WTC11 (cell line): Measurements from ENCODE around the gene ZBTB7C. TPM values are rescaled to one million over a fixed set of nuclear protein-coding genes. Genes with fewer than 3 reads are reported as not detected.

Experiments used
- ATAC-seq: fragments of 200-7000 bp; cut with Tn5 transposase; 2 replicates; pipeline ENCODE4 v1.10.0; 2021; ENCODE audit warnings: mild to moderate bottlenecking, moderate library complexity
- CTCF ChIA-PET: fragments of 300-600 bp; sonication (Branson Sonifier 250); formaldehyde crosslinking; loops from one replicate; lab custom pipeline; 2021; ENCODE audit warnings: antibody characterized with exemption; lab: Charles Lee
- POLR2A ChIA-PET: fragments of 350-600 bp; sonication (Branson Sonifier 250); formaldehyde crosslinking; loops from one replicate; lab custom pipeline; 2021; ENCODE audit warnings: antibody characterized with exemption; lab: Charles Lee
- DNase-seq: peaks from one replicate; pipeline ENCODE4 v3.0.0; 2021; ENCODE audit warnings: low spot score
- H3K27ac Mint-ChIP-seq: 2 replicates; pipeline ENCODE4 v1.8.0; 2021; ENCODE audit warnings: mixed read lengths
- H3K27me3 Mint-ChIP-seq: 2 replicates; pipeline ENCODE4 v1.8.0; 2021; ENCODE audit warnings: low read depth, mild to moderate bottlenecking, moderate library complexity, mixed read lengths
- H3K36me3 Mint-ChIP-seq: 2 replicates; pipeline ENCODE4 v1.8.0; 2021; ENCODE audit warnings: mixed read lengths
- H3K4me1 Mint-ChIP-seq: 2 replicates; pipeline ENCODE4 v1.8.0; 2022; ENCODE audit warnings: mixed read lengths
- H3K4me3 Mint-ChIP-seq: 2 replicates; pipeline ENCODE4 v1.8.0; 2021; ENCODE audit warnings: mild to moderate bottlenecking, moderate library complexity, mixed read lengths
- H3K9me3 Mint-ChIP-seq: 2 replicates; pipeline ENCODE4 v1.8.0; 2021; ENCODE audit warnings: mixed read lengths
- CREM ChIP-seq: sonication (generic); formaldehyde crosslinking; IDR thresholded peaks from 2 replicates; pipeline ENCODE4 v1.8.1; 2022; ENCODE audit warnings: mild to moderate bottlenecking, missing genetic modification reagents, moderate library complexity
- FOXJ3 ChIP-seq: sonication (generic); formaldehyde crosslinking; IDR thresholded peaks from 2 replicates; pipeline ENCODE4 v1.9.0; 2021; ENCODE audit warnings: missing genetic modification reagents, mild to moderate bottlenecking, borderline replicate concordance
- FOXK1 ChIP-seq: sonication (generic); formaldehyde crosslinking; IDR thresholded peaks from 2 replicates; pipeline ENCODE4 v1.8.0; 2022; ENCODE audit warnings: mild to moderate bottlenecking, moderate library complexity, missing genetic modification reagents
- JUN ChIP-seq: sonication (generic); formaldehyde crosslinking; IDR thresholded peaks from 2 replicates; pipeline ENCODE4 v1.8.0; 2023; ENCODE audit warnings: mild to moderate bottlenecking, missing genetic modification reagents
- RELA ChIP-seq: sonication (generic); formaldehyde crosslinking; IDR thresholded peaks from 2 replicates; pipeline ENCODE4 v1.8.1; 2022; ENCODE audit warnings: missing genetic modification reagents, mild to moderate bottlenecking, borderline replicate concordance
- SMAD4 ChIP-seq: sonication (generic); formaldehyde crosslinking; IDR thresholded peaks from 2 replicates; pipeline ENCODE4 v1.8.0; 2022; ENCODE audit warnings: mild to moderate bottlenecking, missing genetic modification reagents
- SOX15 ChIP-seq: fragments of 250-450 bp; sonication (Bioruptor Pico); IDR thresholded peaks from 2 replicates; pipeline ENCODE4 v1.9.0; 2021; ENCODE audit warnings: mild to moderate bottlenecking
- ZNF138 ChIP-seq: sonication (generic); formaldehyde crosslinking; conservative IDR thresholded peaks from 2 replicates; pipeline ENCODE4 v1.8.1; 2022; ENCODE audit warnings: mild to moderate bottlenecking, moderate library complexity, missing genetic modification reagents
- total RNA-seq: library from RNA; stranded (reverse); gene quantifications from 3 replicates; pipeline ENCODE4 v1.2.3, GENCODE V29; 2021
- TF ChIP-seq, protein P1 (sequence below): fragments of 250-450 bp; sonication (Bioruptor Pico); IDR thresholded peaks from 2 replicates; pipeline ENCODE4 v1.9.0; 2021; ENCODE audit warnings: mild to moderate bottlenecking
- TF ChIP-seq, protein P2 (sequence below): sonication (generic); formaldehyde crosslinking; conservative IDR thresholded peaks from 2 replicates; pipeline ENCODE4 v1.8.1; 2022; ENCODE audit warnings: mild to moderate bottlenecking, missing genetic modification reagents
- TF ChIP-seq, protein P3 (sequence below): sonication (generic); formaldehyde crosslinking; IDR thresholded peaks from 2 replicates; pipeline ENCODE4 v1.8.1; 2023; ENCODE audit warnings: mild to moderate bottlenecking, missing genetic modification reagents, moderate library complexity
- TF ChIP-seq, protein P4 (sequence below): sonication (generic); formaldehyde crosslinking; IDR thresholded peaks from 2 replicates; pipeline ENCODE4 v1.8.1; 2022; ENCODE audit warnings: missing genetic modification reagents, borderline replicate concordance
- TF ChIP-seq, protein P5 (sequence below): sonication (generic); formaldehyde crosslinking; IDR thresholded peaks from 2 replicates; pipeline ENCODE4 v1.8.0; 2023; ENCODE audit warnings: missing genetic modification reagents, mild to moderate bottlenecking, borderline replicate concordance
- TF ChIP-seq, protein P6 (sequence below): fragments of 200-600 bp; IDR thresholded peaks from 2 replicates; pipeline ENCODE4 v1.8.0; 2022; ENCODE audit warnings: antibody characterized with exemption
- TF ChIP-seq, protein P7 (sequence below): sonication (generic); formaldehyde crosslinking; IDR thresholded peaks from 2 replicates; pipeline ENCODE4 v1.8.0; 2022; ENCODE audit warnings: mild to moderate bottlenecking, missing genetic modification reagents
- TF ChIP-seq, protein P8 (sequence below): sonication (generic); formaldehyde crosslinking; IDR thresholded peaks from 2 replicates; pipeline ENCODE4 v1.8.1; 2023; ENCODE audit warnings: mild to moderate bottlenecking, missing genetic modification reagents

Gene ZBTB7C
- total RNA-seq, 1 experiment from 2014 or later, result 0.48 TPM

DNA sequence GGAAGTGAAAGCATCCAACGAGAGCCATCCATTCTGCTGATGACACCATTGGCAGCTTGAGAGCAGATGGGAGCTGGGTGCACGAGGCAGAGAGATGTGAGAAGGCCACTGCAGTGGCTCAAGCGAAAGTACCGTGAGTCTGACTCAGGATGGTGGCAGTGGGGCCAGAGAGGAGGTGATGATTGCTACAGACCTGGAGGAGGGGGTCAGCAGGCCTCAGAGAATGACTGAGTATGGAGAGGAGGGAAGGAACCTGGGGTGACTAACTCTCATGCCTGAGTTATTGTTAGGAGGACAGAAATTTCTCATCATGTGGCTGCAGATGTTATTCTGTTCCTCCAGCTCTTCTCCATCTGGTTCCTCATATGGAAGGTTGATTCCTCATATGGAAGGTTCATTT, 8.8 kb upstream of the ZBTB7C start (continued):
- TF ChIP-seq, protein P1, sequence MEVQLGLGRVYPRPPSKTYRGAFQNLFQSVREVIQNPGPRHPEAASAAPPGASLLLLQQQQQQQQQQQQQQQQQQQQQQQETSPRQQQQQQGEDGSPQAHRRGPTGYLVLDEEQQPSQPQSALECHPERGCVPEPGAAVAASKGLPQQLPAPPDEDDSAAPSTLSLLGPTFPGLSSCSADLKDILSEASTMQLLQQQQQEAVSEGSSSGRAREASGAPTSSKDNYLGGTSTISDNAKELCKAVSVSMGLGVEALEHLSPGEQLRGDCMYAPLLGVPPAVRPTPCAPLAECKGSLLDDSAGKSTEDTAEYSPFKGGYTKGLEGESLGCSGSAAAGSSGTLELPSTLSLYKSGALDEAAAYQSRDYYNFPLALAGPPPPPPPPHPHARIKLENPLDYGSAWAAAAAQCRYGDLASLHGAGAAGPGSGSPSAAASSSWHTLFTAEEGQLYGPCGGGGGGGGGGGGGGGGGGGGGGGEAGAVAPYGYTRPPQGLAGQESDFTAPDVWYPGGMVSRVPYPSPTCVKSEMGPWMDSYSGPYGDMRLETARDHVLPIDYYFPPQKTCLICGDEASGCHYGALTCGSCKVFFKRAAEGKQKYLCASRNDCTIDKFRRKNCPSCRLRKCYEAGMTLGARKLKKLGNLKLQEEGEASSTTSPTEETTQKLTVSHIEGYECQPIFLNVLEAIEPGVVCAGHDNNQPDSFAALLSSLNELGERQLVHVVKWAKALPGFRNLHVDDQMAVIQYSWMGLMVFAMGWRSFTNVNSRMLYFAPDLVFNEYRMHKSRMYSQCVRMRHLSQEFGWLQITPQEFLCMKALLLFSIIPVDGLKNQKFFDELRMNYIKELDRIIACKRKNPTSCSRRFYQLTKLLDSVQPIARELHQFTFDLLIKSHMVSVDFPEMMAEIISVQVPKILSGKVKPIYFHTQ, result no peak
- no peak for TF ChIP-seq JUN (CRISPR knock-in tag)
- TF ChIP-seq, protein P2, sequence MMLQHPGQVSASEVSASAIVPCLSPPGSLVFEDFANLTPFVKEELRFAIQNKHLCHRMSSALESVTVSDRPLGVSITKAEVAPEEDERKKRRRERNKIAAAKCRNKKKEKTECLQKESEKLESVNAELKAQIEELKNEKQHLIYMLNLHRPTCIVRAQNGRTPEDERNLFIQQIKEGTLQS (CRISPR knock-in tag), result no peak
- no peak for TF ChIP-seq CREM (CRISPR knock-in tag)
- no peak for TF ChIP-seq SMAD4
- TF ChIP-seq FOXJ3, result no peak
- TF ChIP-seq, protein P3, sequence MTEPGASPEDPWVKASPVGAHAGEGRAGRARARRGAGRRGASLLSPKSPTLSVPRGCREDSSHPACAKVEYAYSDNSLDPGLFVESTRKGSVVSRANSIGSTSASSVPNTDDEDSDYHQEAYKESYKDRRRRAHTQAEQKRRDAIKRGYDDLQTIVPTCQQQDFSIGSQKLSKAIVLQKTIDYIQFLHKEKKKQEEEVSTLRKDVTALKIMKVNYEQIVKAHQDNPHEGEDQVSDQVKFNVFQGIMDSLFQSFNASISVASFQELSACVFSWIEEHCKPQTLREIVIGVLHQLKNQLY, result no peak

DNA sequence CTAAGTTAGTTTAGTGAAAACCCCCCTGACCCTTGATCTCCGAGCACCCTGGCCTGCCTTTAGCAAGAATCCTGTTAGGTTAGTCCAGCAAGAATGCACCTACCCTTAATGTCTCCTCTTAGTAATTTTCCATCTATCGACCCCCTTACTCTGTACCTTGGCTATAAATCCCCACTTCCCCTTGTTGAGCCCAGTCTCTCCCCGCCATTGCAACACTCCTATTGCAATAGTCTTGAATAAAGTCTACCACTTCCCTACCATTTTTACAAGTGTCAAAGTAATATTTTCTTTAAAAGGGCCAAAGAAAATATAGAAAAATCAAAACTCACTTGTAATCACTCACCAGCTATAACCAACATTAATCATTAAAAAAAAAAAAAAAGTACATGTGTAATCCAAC, 4.2 kb upstream of the ZBTB7C start:
- Mint-ChIP-seq H3K9me3 (no peaks in the 10 kb centered on the region), H3K4me3 (no peak overlapping the region), H3K4me1 (peaks cover 6% of the 10 kb centered on the region), H3K27ac (no peak overlapping the region)
- POLR2A ChIA-PET, result no interaction called here
- DNase-seq, result no peak
- TF ChIP-seq RELA (CRISPR knock-in tag) (no peak), SOX15 (CRISPR knock-in tag) (no peak), ZNF138 (CRISPR knock-in tag) (no peak), FOXK1 (CRISPR knock-in tag) (no peak)
- TF ChIP-seq, protein P4, sequence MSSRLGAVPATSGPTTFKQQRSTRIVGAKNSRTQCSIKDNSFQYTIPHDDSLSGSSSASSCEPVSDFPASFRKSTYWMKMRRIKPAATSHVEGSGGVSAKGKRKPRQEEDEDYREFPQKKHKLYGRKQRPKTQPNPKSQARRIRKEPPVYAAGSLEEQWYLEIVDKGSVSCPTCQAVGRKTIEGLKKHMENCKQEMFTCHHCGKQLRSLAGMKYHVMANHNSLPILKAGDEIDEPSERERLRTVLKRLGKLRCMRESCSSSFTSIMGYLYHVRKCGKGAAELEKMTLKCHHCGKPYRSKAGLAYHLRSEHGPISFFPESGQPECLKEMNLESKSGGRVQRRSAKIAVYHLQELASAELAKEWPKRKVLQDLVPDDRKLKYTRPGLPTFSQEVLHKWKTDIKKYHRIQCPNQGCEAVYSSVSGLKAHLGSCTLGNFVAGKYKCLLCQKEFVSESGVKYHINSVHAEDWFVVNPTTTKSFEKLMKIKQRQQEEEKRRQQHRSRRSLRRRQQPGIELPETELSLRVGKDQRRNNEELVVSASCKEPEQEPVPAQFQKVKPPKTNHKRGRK (CRISPR knock-in tag), result no peak
- TF ChIP-seq, protein P5, sequence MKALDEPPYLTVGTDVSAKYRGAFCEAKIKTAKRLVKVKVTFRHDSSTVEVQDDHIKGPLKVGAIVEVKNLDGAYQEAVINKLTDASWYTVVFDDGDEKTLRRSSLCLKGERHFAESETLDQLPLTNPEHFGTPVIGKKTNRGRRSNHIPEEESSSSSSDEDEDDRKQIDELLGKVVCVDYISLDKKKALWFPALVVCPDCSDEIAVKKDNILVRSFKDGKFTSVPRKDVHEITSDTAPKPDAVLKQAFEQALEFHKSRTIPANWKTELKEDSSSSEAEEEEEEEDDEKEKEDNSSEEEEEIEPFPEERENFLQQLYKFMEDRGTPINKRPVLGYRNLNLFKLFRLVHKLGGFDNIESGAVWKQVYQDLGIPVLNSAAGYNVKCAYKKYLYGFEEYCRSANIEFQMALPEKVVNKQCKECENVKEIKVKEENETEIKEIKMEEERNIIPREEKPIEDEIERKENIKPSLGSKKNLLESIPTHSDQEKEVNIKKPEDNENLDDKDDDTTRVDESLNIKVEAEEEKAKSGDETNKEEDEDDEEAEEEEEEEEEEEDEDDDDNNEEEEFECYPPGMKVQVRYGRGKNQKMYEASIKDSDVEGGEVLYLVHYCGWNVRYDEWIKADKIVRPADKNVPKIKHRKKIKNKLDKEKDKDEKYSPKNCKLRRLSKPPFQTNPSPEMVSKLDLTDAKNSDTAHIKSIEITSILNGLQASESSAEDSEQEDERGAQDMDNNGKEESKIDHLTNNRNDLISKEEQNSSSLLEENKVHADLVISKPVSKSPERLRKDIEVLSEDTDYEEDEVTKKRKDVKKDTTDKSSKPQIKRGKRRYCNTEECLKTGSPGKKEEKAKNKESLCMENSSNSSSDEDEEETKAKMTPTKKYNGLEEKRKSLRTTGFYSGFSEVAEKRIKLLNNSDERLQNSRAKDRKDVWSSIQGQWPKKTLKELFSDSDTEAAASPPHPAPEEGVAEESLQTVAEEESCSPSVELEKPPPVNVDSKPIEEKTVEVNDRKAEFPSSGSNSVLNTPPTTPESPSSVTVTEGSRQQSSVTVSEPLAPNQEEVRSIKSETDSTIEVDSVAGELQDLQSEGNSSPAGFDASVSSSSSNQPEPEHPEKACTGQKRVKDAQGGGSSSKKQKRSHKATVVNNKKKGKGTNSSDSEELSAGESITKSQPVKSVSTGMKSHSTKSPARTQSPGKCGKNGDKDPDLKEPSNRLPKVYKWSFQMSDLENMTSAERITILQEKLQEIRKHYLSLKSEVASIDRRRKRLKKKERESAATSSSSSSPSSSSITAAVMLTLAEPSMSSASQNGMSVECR (CRISPR knock-in tag), result no peak
- TF ChIP-seq, protein P6, sequence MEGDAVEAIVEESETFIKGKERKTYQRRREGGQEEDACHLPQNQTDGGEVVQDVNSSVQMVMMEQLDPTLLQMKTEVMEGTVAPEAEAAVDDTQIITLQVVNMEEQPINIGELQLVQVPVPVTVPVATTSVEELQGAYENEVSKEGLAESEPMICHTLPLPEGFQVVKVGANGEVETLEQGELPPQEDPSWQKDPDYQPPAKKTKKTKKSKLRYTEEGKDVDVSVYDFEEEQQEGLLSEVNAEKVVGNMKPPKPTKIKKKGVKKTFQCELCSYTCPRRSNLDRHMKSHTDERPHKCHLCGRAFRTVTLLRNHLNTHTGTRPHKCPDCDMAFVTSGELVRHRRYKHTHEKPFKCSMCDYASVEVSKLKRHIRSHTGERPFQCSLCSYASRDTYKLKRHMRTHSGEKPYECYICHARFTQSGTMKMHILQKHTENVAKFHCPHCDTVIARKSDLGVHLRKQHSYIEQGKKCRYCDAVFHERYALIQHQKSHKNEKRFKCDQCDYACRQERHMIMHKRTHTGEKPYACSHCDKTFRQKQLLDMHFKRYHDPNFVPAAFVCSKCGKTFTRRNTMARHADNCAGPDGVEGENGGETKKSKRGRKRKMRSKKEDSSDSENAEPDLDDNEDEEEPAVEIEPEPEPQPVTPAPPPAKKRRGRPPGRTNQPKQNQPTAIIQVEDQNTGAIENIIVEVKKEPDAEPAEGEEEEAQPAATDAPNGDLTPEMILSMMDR, result no peak
- TF ChIP-seq, protein P7, sequence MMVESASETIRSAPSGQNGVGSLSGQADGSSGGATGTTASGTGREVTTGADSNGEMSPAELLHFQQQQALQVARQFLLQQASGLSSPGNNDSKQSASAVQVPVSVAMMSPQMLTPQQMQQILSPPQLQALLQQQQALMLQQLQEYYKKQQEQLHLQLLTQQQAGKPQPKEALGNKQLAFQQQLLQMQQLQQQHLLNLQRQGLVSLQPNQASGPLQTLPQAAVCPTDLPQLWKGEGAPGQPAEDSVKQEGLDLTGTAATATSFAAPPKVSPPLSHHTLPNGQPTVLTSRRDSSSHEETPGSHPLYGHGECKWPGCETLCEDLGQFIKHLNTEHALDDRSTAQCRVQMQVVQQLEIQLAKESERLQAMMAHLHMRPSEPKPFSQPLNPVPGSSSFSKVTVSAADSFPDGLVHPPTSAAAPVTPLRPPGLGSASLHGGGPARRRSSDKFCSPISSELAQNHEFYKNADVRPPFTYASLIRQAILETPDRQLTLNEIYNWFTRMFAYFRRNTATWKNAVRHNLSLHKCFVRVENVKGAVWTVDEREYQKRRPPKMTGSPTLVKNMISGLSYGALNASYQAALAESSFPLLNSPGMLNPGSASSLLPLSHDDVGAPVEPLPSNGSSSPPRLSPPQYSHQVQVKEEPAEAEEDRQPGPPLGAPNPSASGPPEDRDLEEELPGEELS (CRISPR knock-in tag), result no peak
- TF ChIP-seq, protein P8, sequence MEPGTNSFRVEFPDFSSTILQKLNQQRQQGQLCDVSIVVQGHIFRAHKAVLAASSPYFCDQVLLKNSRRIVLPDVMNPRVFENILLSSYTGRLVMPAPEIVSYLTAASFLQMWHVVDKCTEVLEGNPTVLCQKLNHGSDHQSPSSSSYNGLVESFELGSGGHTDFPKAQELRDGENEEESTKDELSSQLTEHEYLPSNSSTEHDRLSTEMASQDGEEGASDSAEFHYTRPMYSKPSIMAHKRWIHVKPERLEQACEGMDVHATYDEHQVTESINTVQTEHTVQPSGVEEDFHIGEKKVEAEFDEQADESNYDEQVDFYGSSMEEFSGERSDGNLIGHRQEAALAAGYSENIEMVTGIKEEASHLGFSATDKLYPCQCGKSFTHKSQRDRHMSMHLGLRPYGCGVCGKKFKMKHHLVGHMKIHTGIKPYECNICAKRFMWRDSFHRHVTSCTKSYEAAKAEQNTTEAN (CRISPR knock-in tag), result no peak
- TF ChIP-seq, all 79 proteins: peak for 0
- no peaks in the 10 kb centered on the region for H3K36me3 Mint-ChIP-seq
- ATAC-seq, result no peak
- CTCF ChIA-PET, result interaction anchor here (1.2 to 1.7 kb wide), 2 partner anchors 32 to 389 kb away, joined by 3 to 6 read pairs; no protein-coding TSS in a partner anchor
- peaks cover 71% of the 10 kb centered on the region for H3K27me3 Mint-ChIP-seq
